ENCODE measurements around the gene STON2.
A peak's percentile ranks its signal among the peaks of the same experiment; 100 is the strongest.

The STON2 gene

DNA sequence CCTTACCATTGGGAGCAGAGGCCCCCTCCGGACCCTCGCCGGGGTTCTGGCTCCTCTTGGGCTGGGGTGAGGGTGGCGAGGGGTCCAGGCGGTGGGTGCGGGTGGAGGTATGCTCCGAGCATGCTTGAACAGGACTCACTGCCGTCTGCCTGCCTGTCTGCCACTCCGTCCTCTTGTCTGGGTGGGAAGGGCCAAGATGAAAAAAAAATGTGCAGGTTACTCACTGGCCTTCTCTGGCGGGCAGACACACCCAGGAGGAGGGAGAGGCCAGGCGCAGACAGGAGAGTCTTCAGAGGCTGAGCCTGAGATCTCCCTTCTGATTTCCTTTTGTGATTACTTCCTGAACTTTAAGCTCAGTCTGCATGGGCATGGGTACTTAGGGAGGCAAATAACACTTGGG is 76.1 kb downstream of the STON2 start:
- Histone ChIP-seq H3K27ac (replicated peaks; ENCODE audit: low read length) (no peak overlapping the region), H3K79me1 (ENCODE audit: low read depth, low read length) (no peaks in the 10 kb centered on the region), H3K36me3 (replicated peaks in 1 of 2; ENCODE audit: control insufficient read depth in 2 of 2, insufficient read depth in 2 of 2, low read length in 2 of 2) (peaks cover 0 to 4% of the 10 kb centered on the region in 2 donors), H3K4ac (ENCODE audit: low read length) (no peak overlapping the region), H2BK5ac (ENCODE audit: low read length) (no peak overlapping the region), H2BK15ac (ENCODE audit: low read length) (no peak overlapping the region), H3K9me3 (replicated peaks in 1 of 2; ENCODE audit: control insufficient read depth in 2 of 2, insufficient read depth in 1 of 2, low read depth in 1 of 2, low read length in 2 of 2) (peaks cover 0 to 4% of the 10 kb centered on the region in 2 donors), H2AK5ac (ENCODE audit: low read depth, low read length) (no peak overlapping the region), H2BK12ac (ENCODE audit: low read length) (no peak overlapping the region), H3K4me1 (ENCODE audit: control insufficient read depth in 2 of 2, insufficient read depth in 1 of 2, low read depth in 1 of 2, low read length in 2 of 2) (peaks cover 19 to 23% of the 10 kb centered on the region in 2 donors), H3K18ac (ENCODE audit: low read length) (no peak overlapping the region), H4K91ac (ENCODE audit: low read depth, low read length, poor library complexity) (no peak overlapping the region), H2BK120ac (ENCODE audit: low read depth, low read length) (no peak overlapping the region), H3K27me3 (ENCODE audit: control insufficient read depth in 3 of 3, insufficient read depth in 3 of 3, low read depth in 1 of 3, low read length in 3 of 3) (no peaks in the 10 kb centered on the region), H3K9ac (ENCODE audit: low read depth, low read length, poor library complexity) (no peak overlapping the region), H3K14ac (ENCODE audit: low read length) (no peak overlapping the region), H2AFZ (ENCODE audit: low read length) (peak overlapping the region; percentile 84), H3K4me3 (ENCODE audit: low read length in 2 of 2) (peak overlapping the region; percentile 36 to 63), H3K4me2 (ENCODE audit: insufficient read depth, low read length, poor library complexity, severe bottlenecking) (peak overlapping the region; percentile 53), H3K23ac (ENCODE audit: low read depth, low read length, poor library complexity) (no peak overlapping the region), H4K8ac (ENCODE audit: low read depth, low read length) (no peak overlapping the region)
- DNase-seq (ENCODE audit: low spot score): no peak
- no CpG with 5 or more reads among the region's 11 CpGs for WGBS, 2 donors (ENCODE audit: extremely low coverage in 2 of 2, insufficient read length in 2 of 2, insufficient replicate concordance in 1 of 2)

- no peak overlapping the region for H3K4me2 ChIP-seq (ENCODE audit: insufficient read depth, low read length, poor library complexity, severe bottlenecking)
- no CpG with 5 or more reads among the region's 2 CpGs for WGBS, 2 donors (ENCODE audit: extremely low coverage in 2 of 2, insufficient read length in 2 of 2, insufficient replicate concordance in 1 of 2)
- no peak overlapping the region for H2AK5ac ChIP-seq (ENCODE audit: low read depth, low read length)
- no peak overlapping the region for H3K4ac ChIP-seq (ENCODE audit: low read length)
- no peak overlapping the region for H3K14ac ChIP-seq (ENCODE audit: low read length)
- no peak overlapping the region for H3K23ac ChIP-seq (ENCODE audit: low read depth, low read length, poor library complexity)
- H3K18ac ChIP-seq (ENCODE audit: low read length): no peak overlapping the region
- H3K36me3 ChIP-seq (replicated peaks in 1 of 2; ENCODE audit: control insufficient read depth in 2 of 2, insufficient read depth in 2 of 2, low read length in 2 of 2): peaks cover 0 to 4% of the 10 kb centered on the region in 2 donors
- no peak overlapping the region for H2BK5ac ChIP-seq (ENCODE audit: low read length)
- H3K4me3 ChIP-seq (ENCODE audit: low read length in 2 of 2): peak overlapping the region in 1 of 2 donors; percentile 36
- no peaks in the 10 kb centered on the region for H3K27me3 ChIP-seq (ENCODE audit: control insufficient read depth in 3 of 3, insufficient read depth in 3 of 3, low read depth in 1 of 3, low read length in 3 of 3)
- no peak overlapping the region for H2BK12ac ChIP-seq (ENCODE audit: low read length)
- no peak overlapping the region for H3K27ac ChIP-seq (replicated peaks; ENCODE audit: low read length)
- peaks cover 0 to 4% of the 10 kb centered on the region in 2 donors for H3K9me3 ChIP-seq (replicated peaks in 1 of 2; ENCODE audit: control insufficient read depth in 2 of 2, insufficient read depth in 1 of 2, low read depth in 1 of 2, low read length in 2 of 2)
- no peak overlapping the region for H2BK15ac ChIP-seq (ENCODE audit: low read length)
- no peak overlapping the region for H3K9ac ChIP-seq (ENCODE audit: low read depth, low read length, poor library complexity)
- no peak overlapping the region for H2BK120ac ChIP-seq (ENCODE audit: low read depth, low read length)
- no peak overlapping the region for H4K8ac ChIP-seq (ENCODE audit: low read depth, low read length)
- no peaks in the 10 kb centered on the region for H3K79me1 ChIP-seq (ENCODE audit: low read depth, low read length)
- no peak for DNase-seq (ENCODE audit: low spot score)
- H3K4me1 ChIP-seq (ENCODE audit: control insufficient read depth in 2 of 2, insufficient read depth in 1 of 2, low read depth in 1 of 2, low read length in 2 of 2): peaks cover 19 to 23% of the 10 kb centered on the region in 2 donors
- H4K91ac ChIP-seq (ENCODE audit: low read depth, low read length, poor library complexity): no peak overlapping the region
- no peak overlapping the region for H2AFZ ChIP-seq (ENCODE audit: low read length)
Observed at GRCh38 chr14:81323093-81323492, 77.0 kb downstream of the STON2 start.

DNA sequence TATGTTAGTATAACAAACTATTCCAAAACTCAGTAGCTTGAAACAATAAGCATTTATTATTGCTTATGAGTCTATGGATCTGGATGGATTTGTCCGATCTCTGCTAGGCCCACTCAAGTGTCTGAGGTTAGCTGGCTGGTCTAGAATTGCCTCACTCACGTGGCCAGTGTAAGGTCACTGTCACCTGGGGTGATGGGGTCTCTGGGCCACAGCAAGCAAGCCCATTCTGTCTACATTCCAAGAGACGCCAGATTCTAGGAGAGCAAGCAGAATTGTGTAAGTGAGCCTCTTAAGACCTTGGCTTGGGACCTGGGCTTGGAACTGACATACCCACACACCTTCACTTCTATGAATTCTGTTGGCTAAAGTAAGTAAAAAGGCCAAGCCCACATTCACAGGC is 80.2 kb downstream of the STON2 start:
- Histone ChIP-seq H3K4me3 (ENCODE audit: low read length in 2 of 2) (no peak overlapping the region), H3K36me3 (replicated peaks in 1 of 2; ENCODE audit: control insufficient read depth in 2 of 2, insufficient read depth in 2 of 2, low read length in 2 of 2) (peaks cover 0 to 4% of the 10 kb centered on the region in 2 donors), H4K8ac (ENCODE audit: low read depth, low read length) (no peak overlapping the region), H3K23ac (ENCODE audit: low read depth, low read length, poor library complexity) (no peak overlapping the region), H3K9me3 (replicated peaks in 1 of 2; ENCODE audit: control insufficient read depth in 2 of 2, insufficient read depth in 1 of 2, low read depth in 1 of 2, low read length in 2 of 2) (peaks cover 2 to 14% of the 10 kb centered on the region in 2 donors), H3K27ac (replicated peaks; ENCODE audit: low read length) (no peak overlapping the region), H3K18ac (ENCODE audit: low read length) (no peak overlapping the region), H4K91ac (ENCODE audit: low read depth, low read length, poor library complexity) (no peak overlapping the region), H3K27me3 (ENCODE audit: control insufficient read depth in 3 of 3, insufficient read depth in 3 of 3, low read depth in 1 of 3, low read length in 3 of 3) (no peaks in the 10 kb centered on the region), H3K14ac (ENCODE audit: low read length) (no peak overlapping the region), H3K4me1 (ENCODE audit: control insufficient read depth in 2 of 2, insufficient read depth in 1 of 2, low read depth in 1 of 2, low read length in 2 of 2) (peaks cover 23 to 37% of the 10 kb centered on the region in 2 donors), H3K4me2 (ENCODE audit: insufficient read depth, low read length, poor library complexity, severe bottlenecking) (no peak overlapping the region), H2BK12ac (ENCODE audit: low read length) (no peak overlapping the region), H2AK5ac (ENCODE audit: low read depth, low read length) (no peak overlapping the region), H3K79me1 (ENCODE audit: low read depth, low read length) (no peaks in the 10 kb centered on the region), H3K4ac (ENCODE audit: low read length) (no peak overlapping the region), H2BK5ac (ENCODE audit: low read length) (no peak overlapping the region), H3K9ac (ENCODE audit: low read depth, low read length, poor library complexity) (no peak overlapping the region), H2AFZ (ENCODE audit: low read length) (no peak overlapping the region), H2BK15ac (ENCODE audit: low read length) (no peak overlapping the region), H2BK120ac (ENCODE audit: low read depth, low read length) (no peak overlapping the region)
- no peak for DNase-seq (ENCODE audit: low spot score)
- WGBS, 2 donors (ENCODE audit: extremely low coverage in 2 of 2, insufficient read length in 2 of 2, insufficient replicate concordance in 1 of 2): no CpG with 5 or more reads among the region's 3 CpGs

GRCh38 chr14:81319314-81319713 is 80.8 kb downstream of the STON2 start:
- DNase-seq (ENCODE audit: low spot score): no peak
- Histone ChIP-seq H3K79me1 (ENCODE audit: low read depth, low read length) (no peaks in the 10 kb centered on the region), H3K27ac (replicated peaks; ENCODE audit: low read length) (no peak overlapping the region)

More at GRCh38 chr14:81319314-81319713, 80.8 kb downstream of the STON2 start:
- H3K9me3 ChIP-seq (replicated peaks in 1 of 2; ENCODE audit: control insufficient read depth in 2 of 2, insufficient read depth in 1 of 2, low read depth in 1 of 2, low read length in 2 of 2): peaks cover 2 to 14% of the 10 kb centered on the region in 2 donors
- no peak overlapping the region for H3K23ac ChIP-seq (ENCODE audit: low read depth, low read length, poor library complexity)
- no peak overlapping the region for H2BK5ac ChIP-seq (ENCODE audit: low read length)
- no peak overlapping the region for H3K4ac ChIP-seq (ENCODE audit: low read length)
- peaks cover 24 to 38% of the 10 kb centered on the region in 2 donors for H3K4me1 ChIP-seq (ENCODE audit: control insufficient read depth in 2 of 2, insufficient read depth in 1 of 2, low read depth in 1 of 2, low read length in 2 of 2)
- H2AK5ac ChIP-seq (ENCODE audit: low read depth, low read length): no peak overlapping the region
- H3K4me2 ChIP-seq (ENCODE audit: insufficient read depth, low read length, poor library complexity, severe bottlenecking): no peak overlapping the region
- H3K4me3 ChIP-seq (ENCODE audit: low read length in 2 of 2): no peak overlapping the region
- no peak overlapping the region for H4K8ac ChIP-seq (ENCODE audit: low read depth, low read length)
- no peak overlapping the region for H2AFZ ChIP-seq (ENCODE audit: low read length)
- H2BK15ac ChIP-seq (ENCODE audit: low read length): no peak overlapping the region
- no peaks in the 10 kb centered on the region for H3K27me3 ChIP-seq (ENCODE audit: control insufficient read depth in 3 of 3, insufficient read depth in 3 of 3, low read depth in 1 of 3, low read length in 3 of 3)
- H3K14ac ChIP-seq (ENCODE audit: low read length): no peak overlapping the region
- no peak overlapping the region for H2BK12ac ChIP-seq (ENCODE audit: low read length)
- H3K9ac ChIP-seq (ENCODE audit: low read depth, low read length, poor library complexity): no peak overlapping the region
- no peak overlapping the region for H3K18ac ChIP-seq (ENCODE audit: low read length)
- H4K91ac ChIP-seq (ENCODE audit: low read depth, low read length, poor library complexity): no peak overlapping the region
- WGBS, 2 donors (ENCODE audit: extremely low coverage in 2 of 2, insufficient read length in 2 of 2, insufficient replicate concordance in 1 of 2): no CpG with 5 or more reads among the region's 2 CpGs
- no peak overlapping the region for H2BK120ac ChIP-seq (ENCODE audit: low read depth, low read length)
- H3K36me3 ChIP-seq (replicated peaks in 1 of 2; ENCODE audit: control insufficient read depth in 2 of 2, insufficient read depth in 2 of 2, low read length in 2 of 2): peaks cover 0 to 4% of the 10 kb centered on the region in 2 donors
